GM12872 (cell line): Measurements from ENCODE around the gene IGSF8.

Source experiments
- CTCF ChIP-seq: IDR thresholded peaks from 3 replicates; pipeline ENCODE4 v1.5.1; 2011; ENCODE audit warnings: low read depth, mild to moderate bottlenecking, low read length, moderate library complexity; ENCODE audit not compliant: insufficient read depth

The IGSF8 gene

GRCh38 chr1:160125746-160126145 lies 27.3 kb upstream of the IGSF8 start:
- no peak for TF ChIP-seq CTCF

- TF ChIP-seq CTCF, result no peak
These were observed 26.5 kb upstream of the IGSF8 start for GRCh38 chr1:160124705-160125478.

- TF ChIP-seq CTCF, result no peak
These were observed 25.3 kb upstream of the IGSF8 start for GRCh38 chr1:160123726-160124125.

- no peak for TF ChIP-seq CTCF
These were observed 24.6 kb upstream of the IGSF8 start for GRCh38 chr1:160122978-160123495.

GRCh38 chr1:160121388-160121787 lies 23.0 kb upstream of the IGSF8 start:
- TF ChIP-seq CTCF, result no peak

- no peak for TF ChIP-seq CTCF
These were observed 22.4 kb upstream of the IGSF8 start for GRCh38 chr1:160120797-160121196.

GRCh38 chr1:160118928-160119327 lies 20.5 kb upstream of the IGSF8 start:
- no peak for TF ChIP-seq CTCF
